Breast epithelium (tissue), 3 donors: ENCODE measurements around the gene RGS14.
"Not testable (repeated sequence)": the region's sequence is repeated elsewhere in the genome, so short reads cannot be mapped to it uniquely, and the experiment has no call there.

ENCODE experiments used
- CTCF ChIP-seq, 3 donors: fragments of 450-650 bp; IDR thresholded peaks; one replicate each; pipeline ENCODE4 v1.5.1; 2016 to 2017; ENCODE audit warnings: antibody characterized with exemption in 3 of 3, mild to moderate bottlenecking in 3 of 3, moderate library complexity in 3 of 3
- POLR2AphosphoS5 ChIP-seq, 3 donors: sonication (generic); formaldehyde crosslinking; IDR thresholded peaks; one replicate each; pipeline ENCODE4 v1.6.1; 2017; ENCODE audit warnings: antibody characterized with exemption in 3 of 3

- not testable (repeated sequence) for TF ChIP-seq CTCF, POLR2AphosphoS5 (IDR thresholded peaks at IDR 0.05)
Measured at GRCh38 chr5:177420472-177420871, 62.7 kb downstream of the RGS14 start.
